Glomerular visceral epithelial cell (primary cell): ENCODE data around the gene AMN1.
"Not testable (repeated sequence)": the region's sequence is repeated elsewhere in the genome, so short reads cannot be mapped to it uniquely, and the experiment has no call there.

Experiments
- DNase-seq: peaks from one replicate; pipeline ENCODE4 v3.0.0-alpha.2; 2016; ENCODE audit errors: extremely low spot score

The AMN1 gene

DNA sequence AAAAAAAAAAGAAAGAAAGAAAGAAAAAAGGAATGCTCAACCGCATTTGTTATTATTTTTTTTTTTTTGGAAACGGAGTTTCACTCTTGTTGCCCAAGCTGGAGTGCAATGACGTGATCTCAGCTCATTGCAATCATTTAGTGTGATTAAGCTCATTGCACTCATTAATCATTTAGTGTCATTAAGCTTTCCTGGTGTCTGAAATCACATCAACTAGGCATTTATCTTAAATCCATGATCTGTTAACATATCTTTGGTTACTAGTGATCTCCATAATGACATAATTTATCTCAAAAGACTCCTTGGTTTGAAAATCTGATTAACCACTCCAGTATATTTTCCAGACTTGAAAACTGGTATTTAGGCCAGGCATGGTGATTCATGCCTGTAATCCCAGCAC is 43.0 kb downstream of the AMN1 start:
- DNase-seq = no peak

DNA sequence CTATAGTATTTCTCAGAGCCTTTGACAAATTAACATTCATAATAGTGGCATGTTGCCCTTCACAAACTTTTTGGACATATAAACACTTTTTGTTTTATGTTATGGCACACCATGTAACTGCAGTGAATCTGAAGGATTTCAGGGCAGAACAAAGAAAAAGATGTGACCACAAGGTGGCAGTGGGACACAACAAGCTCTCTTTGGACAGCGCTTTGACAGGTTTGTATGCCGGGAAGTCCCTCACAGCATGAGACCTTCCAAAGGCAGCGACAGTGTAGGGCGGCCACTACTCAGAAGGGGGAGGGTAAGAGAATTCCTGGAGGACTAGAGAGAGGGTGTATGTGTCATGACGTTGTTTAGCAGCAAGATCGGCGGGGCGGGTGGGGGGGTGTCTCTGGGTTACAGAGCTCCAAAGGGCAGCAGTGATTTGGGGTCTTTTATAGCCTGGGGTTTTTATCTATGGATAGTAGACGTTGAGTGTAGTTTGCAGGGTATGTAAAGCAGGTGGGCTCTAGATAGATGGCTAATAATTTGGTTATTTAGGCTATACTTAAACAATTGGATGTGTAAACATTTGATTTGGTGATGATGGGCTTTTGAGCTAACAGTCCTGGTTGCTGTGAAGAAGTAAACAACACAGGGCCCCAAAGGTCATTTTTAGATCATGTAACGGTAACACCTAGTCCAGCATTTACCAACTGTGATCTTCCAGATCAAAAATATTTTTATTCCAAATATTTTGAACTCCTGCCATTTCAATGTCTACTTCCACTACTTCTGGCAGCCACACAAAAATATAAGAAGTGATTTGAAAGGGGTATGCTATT is 46.5 kb downstream of the AMN1 start:
- peak; percentile 66 for DNase-seq

DNA sequence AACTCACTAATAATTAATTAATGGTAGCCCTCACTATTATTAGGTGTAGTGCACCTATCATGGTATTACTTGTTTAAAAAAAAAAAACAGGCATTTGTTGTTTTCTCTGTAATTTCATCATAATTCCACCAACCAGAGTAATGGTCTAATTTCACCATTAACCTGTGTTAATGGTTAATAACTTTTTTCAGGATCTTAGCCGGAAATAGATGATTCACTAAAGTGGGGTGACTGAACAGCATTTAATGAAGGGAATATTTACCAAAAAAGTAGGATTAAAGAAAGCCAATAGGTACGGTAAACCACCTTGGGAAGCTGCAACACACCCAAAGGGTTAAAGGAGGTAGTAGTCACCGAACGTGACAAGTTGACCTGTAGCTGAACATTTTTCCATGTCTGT is 56.3 kb downstream of the AMN1 start:
- DNase-seq = no peak

DNA sequence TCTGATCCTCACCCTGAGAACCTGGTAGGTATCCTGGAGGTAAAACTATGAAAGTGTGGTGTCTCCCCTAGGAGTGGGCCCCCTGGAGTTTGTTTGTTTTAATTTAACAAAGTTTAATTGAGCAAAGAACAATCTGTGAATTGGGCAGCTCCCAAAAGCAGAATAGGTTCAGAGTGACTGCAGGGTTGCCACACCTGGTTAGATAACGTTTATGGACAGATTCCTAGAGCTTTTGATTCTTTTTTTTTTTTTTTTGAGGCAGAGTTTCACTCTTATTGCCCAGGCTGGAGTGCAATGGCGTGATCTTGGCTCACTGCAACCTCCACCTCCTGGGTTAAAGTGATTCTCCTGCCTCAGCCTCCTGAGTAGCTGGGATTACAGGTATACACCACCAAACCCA is 59.2 kb downstream of the AMN1 start:
- not testable (repeated sequence) for DNase-seq

DNA sequence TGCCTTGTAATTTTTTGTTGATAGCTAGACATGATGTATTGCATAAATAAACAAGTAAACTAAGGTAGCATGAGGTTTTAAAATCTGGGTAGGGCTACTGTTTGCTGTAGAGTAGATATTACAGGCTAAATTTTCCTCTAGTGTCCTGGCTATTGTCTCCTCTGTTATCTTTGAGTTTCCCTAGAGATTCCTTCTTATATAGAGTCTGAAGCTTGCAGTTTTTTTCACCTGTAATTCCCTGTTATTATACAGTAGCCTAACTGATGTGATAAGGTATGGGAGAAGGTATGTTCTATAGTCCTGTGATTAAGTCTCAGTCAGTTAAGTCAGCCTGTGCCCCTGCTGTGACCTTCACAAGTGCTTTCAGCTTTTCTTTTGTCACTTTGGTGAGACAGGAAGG is 59.8 kb downstream of the AMN1 start:
- no peak for DNase-seq

DNA sequence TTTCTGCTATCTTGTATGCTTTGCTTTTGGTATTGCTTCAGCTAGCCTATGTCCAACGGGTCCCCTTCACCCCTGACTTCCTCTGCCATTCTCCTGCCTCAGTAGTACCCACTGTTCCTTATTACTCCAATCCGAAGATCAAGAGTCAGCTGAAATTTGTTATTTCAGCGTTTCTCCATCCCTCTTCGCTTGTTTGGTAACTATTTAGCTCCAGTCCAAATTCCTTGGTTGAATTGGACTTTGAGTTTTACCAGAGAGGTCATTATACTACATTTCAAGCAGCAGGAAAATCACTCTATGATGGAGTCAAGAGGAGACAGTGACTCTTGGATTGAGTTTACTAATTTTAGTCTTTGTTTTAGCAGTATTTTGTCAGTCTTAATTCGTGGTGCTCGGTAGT is 64.8 kb downstream of the AMN1 start:
- no peak for DNase-seq

DNA sequence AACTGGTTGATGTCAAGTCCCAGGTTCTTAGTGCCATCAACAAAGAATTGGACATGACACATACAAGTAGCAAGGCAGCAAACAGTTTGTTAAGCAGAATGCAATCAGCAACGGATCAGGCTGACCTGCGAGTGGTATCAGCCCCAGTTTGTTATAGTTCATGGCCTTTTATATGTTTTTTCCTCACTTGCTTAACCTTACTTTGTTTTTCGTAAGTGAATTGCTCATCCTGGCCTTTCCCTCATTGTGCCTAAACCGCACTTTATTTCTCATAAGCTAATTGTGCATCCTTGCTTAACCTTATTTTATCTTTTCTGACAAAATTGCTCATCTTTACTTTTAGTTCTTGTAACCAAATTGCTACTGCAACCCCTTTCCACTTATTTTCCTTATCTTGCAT is 65.2 kb downstream of the AMN1 start:
- DNase-seq = no peak

DNA sequence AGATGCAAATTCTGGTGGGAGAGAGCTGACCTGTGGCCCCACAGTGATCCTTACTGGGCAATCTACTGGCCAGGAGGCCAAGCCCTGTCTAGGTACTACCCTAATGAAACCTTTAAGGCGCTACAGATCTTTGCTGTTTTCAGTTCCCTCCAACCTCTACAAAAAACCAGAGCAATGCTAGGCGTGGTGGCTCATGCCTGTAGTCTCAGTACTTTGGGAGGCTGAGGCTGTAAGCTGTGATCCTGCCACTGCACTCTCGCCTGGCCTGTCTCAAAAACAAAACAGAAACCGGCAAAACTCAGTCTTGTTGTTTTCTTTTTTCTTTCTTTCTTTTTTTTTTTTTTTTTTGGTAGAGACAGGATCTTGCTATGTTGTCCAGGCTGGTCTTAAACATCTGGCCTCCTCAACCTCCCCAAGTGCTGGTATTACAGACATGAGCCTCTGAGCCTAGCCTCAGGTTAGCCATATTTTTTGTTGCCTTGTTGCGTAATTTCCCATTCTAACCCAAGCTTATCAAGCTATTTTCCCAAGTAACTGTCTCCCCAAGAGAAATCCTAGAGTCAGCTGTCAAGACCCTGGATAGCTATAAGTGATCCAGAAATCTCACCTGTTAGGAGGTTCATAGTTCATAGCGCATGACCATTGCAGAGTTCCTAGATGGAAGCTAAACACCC is 66.5 kb downstream of the AMN1 start:
- no peak for DNase-seq

DNA sequence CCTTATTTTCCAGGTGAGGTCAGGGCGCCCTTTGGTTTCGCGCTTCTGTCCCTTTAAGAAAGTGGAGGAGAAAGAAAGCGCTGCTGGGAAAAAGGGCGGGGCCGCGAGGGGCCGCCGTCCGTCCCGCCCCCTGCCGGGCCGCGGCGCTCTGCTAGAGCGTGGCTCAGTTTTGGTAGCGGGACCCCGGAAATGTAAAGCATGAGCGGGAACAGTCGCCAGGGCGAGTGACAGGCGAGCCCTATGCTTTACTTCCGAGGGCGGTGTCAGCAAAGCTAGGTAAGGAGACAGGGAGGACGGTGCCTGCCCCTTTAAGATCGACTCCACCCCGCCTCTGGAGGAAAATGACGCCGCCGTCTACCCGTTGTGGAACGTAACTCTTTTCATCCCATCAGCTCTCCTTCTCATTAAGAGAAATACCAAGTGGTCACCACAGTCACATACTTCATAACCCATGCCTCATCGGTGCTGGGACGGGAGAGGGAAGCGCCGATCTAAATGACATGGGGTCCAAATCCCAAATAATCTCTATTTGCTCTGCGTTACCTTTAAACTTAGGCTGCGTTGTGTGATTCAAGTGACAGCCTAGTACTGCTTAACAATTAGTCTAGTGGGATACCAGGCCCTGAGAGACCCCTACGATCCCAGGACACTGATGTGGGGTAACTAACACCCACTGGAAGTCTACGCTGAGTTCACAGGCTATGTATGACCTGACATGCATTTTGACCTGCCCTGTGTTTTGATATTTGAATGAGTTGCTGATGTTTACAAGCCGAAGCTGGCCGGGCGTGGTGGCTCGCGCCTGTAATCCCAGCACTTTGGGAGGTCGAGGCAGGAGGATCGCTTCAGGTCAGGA is 69.5 kb downstream of the AMN1 start, which contains the start of gene ETFBKMT:
ETFBKMT (plus strand) TSS at position 602 of the 856 bp plus-strand sequence. CDS start 2,266 bp downstream, outside the sequence.
- peak; percentile 94 for DNase-seq

DNA sequence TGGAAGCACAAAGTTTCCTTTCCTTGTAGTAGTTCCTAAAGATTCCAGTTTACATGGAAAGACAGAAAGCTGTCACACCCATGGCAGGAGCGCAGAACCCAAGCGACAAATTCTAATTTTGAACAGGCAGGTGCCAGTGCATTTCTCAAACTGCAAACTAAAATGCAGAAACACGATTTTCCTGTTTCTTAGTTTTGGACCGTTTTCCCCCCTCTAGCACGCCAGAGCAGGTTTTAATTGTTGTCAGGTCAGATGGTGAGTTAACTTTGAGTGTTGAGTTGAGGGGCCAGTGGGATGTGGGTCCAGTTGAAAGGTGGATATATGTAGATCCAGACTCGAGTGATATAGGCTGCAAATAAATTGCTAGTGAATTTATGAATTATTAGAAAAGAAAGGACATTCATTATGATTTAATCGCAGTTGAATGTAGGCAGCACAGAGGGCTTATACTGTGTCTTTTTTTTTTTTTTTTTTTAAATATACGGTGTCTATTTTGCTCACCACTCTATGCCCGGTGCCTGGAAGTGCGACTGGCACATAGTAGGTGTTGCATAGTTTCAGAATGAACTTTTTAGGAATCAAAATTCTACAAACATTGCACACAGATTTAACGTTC is 70.2 kb downstream of the AMN1 start:
- DNase-seq = no peak

DNA sequence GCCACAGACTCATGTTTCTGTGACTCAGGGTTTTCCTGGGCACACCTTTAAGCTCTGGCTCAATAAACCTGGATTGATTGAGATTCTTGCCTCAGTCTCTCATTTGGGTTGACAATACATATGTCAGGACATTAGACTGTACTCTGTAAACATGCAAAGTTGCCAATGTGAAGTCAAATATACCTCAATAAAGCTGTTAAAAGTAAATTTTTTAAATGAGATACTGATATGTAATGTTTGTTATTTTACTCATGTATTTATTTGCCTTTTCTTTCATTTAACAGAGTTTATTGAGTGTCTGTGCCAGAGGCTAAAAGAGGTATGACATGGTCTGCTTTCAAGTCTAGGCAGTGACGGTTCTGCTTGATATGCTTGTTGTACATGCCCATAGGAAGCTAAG is 73.0 kb downstream of the AMN1 start:
- no peak for DNase-seq

DNA sequence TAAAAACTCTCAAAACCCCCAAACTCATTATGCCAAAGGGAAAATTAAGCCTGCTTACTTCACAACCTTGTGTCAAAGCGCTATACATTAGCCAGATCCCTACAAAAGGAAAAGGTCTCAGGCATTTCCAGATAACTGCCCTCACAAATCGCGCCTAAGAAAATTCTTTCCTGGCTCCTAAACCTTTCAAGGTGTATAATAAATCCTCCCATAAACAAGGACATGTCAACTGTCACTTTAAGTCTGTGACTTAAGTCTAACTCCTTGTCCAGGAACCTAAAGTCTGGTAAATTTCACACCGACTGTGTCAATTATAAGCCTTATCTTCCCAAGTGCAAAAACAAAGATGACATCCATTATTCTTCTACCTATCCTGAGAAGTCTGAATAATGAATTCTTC is 73.6 kb downstream of the AMN1 start:
- no peak for DNase-seq

DNA sequence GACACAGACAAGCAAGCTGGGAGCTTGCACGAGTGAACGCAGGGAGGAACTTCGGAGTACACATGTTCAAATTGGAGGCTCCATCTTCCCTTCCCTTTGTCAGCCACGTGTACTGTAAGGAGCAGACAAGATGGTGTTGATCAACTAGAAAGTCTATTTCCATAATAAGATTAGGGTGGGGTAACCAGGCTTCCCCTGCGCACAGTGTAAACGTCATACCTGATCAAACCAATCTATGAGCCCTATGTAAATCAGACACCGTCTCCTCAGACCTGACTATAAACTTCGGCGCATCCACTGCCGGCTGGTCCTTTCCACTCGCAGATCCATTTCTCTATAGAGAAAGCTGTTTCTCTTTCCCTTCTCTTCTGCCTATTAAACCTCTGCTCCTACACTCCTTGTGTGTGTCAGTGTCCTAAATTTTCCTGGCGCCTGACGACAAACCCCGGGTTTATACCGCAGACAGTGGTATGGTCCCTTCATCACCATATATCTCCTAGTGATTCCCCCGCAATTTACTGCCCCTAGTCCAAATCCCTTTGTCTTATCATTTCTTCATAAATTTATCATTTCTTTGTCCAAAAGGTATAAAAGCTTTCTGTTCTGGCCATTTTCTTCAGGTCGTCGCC is 76.8 kb downstream of the AMN1 start:
- no peak for DNase-seq

DNA sequence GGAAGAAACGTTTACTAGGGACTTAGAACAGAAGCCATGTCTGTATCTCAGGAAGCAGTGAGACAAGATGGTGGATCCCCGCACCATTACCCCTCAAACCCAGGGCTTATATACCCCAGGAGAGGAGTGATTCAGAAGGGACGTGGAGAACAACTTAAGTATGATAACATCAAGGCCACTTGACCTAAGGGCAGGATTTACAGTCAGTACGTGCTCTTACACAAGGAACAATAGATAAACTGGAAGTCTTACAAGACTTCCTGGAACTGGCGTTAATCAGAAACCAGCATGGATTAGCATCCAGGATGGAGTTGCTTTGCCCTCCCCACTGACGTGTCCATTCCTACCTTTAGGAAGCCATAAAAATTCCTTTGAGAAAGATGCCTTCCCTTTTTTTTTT is 77.9 kb downstream of the AMN1 start:
- DNase-seq = no peak

DNA sequence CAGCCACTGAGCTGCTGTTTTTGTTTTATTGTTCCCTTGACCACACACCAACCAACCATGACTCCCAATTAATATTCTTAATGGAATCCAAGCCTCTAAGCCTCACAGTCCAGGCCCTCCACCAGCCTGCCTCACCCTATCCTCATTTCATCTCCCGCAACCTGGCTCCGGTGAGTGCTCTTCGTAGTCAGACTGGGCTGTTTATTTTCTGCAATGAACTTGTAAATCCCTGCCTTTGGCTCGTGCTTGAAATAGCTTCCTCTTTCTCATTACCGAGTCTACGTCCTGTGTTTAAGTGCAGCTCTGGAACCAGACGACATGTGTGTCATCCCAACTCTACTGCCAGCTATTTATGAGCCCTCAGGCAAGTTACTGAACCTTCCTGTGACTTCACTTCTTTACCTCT is 81.7 kb downstream of the AMN1 start:
- DNase-seq = no peak

DNA sequence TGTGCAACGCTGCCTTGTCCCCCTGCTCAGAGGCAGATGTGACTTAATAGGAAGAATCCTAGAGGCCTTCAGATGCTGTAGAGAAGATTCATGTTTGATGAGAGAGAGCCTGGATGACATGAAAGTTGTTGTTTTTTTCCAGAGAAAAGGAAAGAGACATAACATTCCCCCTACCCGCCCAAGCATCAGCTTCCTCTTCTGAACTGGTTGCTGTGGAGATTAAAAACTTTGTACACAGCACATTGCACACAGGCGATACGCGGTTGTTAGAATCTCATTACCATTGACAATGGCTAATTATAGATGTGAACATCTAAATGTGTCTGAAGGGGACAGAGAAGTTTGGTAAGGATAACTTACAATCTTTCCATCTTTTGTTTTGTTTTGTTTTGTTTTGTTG is 82.9 kb downstream of the AMN1 start:
- no peak for DNase-seq

DNA sequence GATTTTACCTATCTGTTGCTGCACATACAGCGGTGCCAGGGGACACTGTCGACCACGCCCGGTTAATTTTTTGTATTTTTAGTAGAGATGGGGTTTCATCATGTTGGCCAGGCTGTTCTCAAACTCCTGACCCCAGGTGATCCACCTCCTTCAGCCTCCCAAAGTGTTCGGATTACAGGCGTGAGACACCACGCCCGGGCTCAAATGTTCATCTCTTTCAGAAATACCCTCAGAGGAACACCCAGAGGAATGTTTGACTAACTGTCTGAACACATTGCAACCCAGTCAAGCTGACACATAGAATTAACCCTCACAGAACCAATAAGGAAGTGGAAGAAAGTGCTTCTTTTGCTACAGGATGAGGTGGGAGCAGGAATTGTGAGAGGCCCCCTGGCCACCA is 84.3 kb downstream of the AMN1 start:
- no peak for DNase-seq

DNA sequence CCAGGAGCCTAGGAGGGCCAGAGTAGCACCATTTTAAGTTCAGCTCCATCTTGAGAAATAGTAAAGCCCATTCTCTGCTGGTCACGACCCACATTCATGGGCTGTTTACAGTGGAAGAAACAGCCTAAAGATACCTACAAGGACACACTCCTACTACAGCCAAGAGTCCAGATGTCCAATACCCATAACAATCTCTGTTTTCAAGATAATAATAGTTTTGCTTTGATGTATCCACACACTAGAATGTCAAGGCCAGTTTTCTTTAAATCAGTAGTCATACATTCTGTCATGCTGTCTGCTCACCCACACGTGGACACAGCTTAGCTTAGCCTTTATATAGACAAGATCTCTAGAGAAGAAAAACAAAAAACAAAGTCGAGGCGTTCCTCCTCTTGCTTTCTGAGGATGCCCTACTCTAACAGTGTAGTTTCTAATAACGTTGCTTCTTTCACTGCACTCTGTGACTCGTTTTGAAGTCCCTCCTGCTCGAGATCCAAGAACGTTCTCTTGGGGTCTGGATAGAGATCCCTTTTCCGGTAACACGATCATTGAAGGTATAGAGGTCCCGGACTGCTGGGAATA is 87.2 kb downstream of the AMN1 start:
- no peak for DNase-seq

DNA sequence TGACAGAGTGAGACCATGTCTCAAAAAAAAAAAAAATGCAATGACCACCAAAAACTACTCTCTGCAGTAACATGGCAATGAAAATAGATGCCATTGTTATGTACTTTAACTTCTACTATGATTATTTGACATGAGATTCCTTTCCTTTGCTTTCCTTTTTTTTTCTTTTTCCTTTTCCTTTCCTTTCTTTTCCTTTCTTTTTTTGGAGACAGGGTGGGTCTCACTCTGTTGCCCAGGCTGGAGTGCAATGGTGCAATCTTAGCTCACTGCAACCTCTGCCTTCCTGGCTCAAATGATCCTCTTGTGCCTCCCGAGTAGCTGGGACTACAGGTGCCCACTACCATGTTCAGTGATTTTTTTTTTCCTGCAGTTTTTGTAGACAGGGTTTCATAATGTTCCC is 94.2 kb downstream of the AMN1 start:
- no peak for DNase-seq

DNA sequence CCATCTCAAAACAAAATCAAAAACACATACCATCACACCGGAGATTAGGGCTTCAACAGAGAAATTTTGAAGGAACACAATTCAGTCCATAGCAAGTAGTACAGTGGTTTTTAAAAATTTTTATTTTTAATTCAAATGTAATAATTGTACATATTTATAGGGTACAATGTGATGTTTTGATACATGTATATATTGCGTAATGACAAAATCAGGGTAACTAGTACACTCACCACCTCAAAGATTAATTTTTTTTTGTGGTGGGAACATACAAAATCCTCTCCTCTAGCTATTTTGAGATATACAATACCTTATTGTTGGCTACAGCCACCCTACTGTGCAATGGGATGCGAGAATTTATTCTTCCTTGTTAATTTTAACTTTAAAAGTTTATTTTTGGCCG is 95.4 kb downstream of the AMN1 start:
- DNase-seq = no peak

DNA sequence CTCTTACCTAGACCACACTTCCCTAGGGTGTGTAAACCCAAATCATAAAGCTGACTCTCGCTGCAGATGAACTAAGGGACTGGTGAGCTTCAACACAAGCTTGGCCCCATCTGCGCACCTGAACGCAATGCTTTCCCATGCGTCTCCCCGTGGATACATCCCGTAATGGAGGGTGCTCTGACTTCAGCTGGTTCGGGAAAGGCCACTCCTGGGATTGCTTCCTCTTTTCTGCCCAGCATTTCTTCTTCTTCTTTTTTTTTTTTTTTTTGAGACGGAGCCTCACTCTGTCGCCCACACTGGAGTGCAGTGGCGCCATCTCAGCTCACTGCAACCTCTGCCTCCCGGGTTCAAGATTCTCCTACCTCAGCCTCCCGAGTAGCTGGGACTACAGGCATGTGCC is 97.0 kb downstream of the AMN1 start:
- DNase-seq = no peak
